GM12865 (cell line): ENCODE measurements around the gene ZNF679.
"Not testable (repeated sequence)": the region's sequence is repeated elsewhere in the genome, so short reads cannot be mapped to it uniquely, and the experiment has no call there.

ENCODE experiments used
- DNase-seq: peaks from one replicate; pipeline ENCODE4 v3.0.0; 2010; ENCODE audit warnings: low read depth
- H3K4me3 ChIP-seq: 2 replicates; pipeline ENCODE4 v1.5.1; 2011; ENCODE audit warnings: mild to moderate bottlenecking, low read depth, low read length, control low read depth
- CTCF ChIP-seq: IDR thresholded peaks from 2 replicates; pipeline ENCODE4 v1.5.1; 2011; ENCODE audit warnings: low read length, control low read depth, low read depth, inconsistent platforms; ENCODE audit not compliant: insufficient read depth; ENCODE audit errors: missing control alignments

Gene ZNF679

DNA sequence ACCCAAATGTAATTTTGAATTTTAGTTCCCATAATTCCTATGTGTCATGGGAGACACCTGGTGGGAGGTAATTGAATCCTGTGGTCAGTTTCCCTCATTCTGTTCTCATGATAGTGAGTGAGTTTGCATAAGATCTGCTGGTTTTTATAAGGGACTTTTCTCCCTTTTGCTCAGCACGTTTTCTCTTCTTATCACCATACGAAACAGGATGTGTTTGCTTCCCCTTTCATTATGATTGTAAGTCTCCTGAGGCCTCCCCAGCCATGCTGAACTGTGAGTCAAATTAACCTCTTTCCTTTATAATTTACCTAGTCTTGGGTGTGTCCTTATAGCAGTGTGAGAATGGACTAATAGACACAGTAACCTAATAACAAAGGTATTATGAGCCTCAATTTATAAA, 49.4 kb downstream of the ZNF679 start:
- no peak overlapping the region for H3K4me3 ChIP-seq
- TF ChIP-seq CTCF = no peak
- DNase-seq = no peak

GRCh38 chr7:64294701-64295420, 66.6 kb downstream of the ZNF679 start:
- H3K4me3 ChIP-seq = no peak overlapping the region
- DNase-seq = no peak
- no peak for TF ChIP-seq CTCF

DNA sequence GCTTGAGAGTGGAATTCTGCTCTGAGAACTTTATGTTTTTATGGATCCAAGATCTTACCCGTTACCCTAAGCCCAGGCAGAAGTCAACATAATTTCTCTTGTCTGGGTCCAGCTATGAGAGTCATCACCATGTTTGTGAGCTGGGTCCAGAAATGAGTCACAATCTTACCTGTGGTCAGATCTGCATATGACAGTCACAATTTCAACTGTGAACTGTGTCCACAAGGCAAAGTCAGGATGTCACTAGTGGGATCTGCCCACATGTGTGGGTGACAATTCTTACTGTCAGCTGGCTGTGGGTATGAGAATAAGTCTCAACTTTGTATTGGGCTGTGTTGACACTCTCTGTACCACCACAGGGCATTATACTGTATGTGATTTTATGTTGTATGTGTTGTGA, 69.1 kb downstream of the ZNF679 start:
- not testable (repeated sequence) for DNase-seq, H3K4me3 ChIP-seq

GRCh38 chr7:64300641-64301405, 72.5 kb downstream of the ZNF679 start:
- TF ChIP-seq CTCF = no peak
- H3K4me3 ChIP-seq = no peak overlapping the region
- no peak for DNase-seq

DNA sequence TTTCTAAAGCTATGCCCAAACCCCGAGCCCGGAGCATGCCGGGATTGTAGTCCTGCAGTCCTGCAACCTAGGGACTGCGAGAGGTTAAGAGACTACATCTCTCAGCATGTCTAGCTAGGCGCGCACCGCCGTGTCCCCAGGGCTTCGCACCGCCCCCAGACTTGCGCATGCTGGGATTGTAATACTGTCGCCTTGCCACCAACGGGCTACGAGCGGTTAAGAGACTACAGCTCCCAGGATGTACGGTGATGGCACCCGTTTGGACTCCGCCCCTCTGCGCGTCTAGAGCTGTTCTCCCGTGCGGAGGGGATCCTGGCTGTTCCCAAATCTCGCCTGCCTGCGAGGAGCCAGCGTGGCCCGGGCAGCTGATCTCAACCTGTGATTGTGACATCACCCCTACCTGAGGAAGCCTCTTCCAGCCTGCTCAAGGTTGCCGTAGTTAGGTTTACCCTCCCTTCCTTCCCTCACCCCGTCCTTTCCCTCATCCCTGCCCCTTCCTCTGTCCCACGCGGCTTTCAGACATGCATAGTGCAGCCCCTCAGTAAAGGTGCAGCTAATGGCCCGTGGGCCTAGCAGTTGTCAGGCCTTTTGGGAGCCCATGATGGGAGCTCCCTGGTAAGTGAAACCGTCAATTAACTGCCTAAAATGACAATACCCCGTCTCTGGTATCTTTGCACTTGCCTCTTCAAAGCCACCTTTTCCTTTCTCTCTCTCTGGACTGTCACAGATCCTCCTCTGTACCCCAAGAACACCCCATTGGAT, 79.2 kb downstream of the ZNF679 start:
- peak; percentile 93 for DNase-seq
- TF ChIP-seq CTCF = no peak
- H3K4me3 ChIP-seq = peak overlapping the region; percentile 58

GRCh38 chr7:64308016-64308270, 79.7 kb downstream of the ZNF679 start:
- DNase-seq = peak; percentile 4
- peak overlapping the region; percentile 58 for H3K4me3 ChIP-seq
- no peak for TF ChIP-seq CTCF

- no peak for DNase-seq
- H3K4me3 ChIP-seq = no peak overlapping the region
- TF ChIP-seq CTCF = no peak
Observed at GRCh38 chr7:64310426-64310825, 82.2 kb downstream of the ZNF679 start.
